Calu3 (cell line): ENCODE measurements around the gene MYO3B. TPM values are rescaled to one million over a fixed set of nuclear protein-coding genes. Genes with fewer than 3 reads are reported as not detected.

Experiments
- BruUV-seq: library from RNA; stranded (reverse); fragments of 400-500 nt; replicated peaks from 2 replicates; lab custom pipeline; 2021; lab: Mats Ljungman, UMichigan
- CTCF ChIA-PET: fragments of 300-600 bp; sonication (Branson Sonifier 250); formaldehyde crosslinking; loops from one replicate; lab custom pipeline; 2022; ENCODE audit warnings: antibody characterized with exemption; lab: Charles Lee
- DNase-seq: peaks from one replicate; pipeline ENCODE4 v3.0.0; 2022
- H3K27ac Mint-ChIP-seq: one replicate; pipeline ENCODE4 v1.8.0; 2022; ENCODE audit warnings: mixed read lengths; ENCODE audit not compliant: unreplicated experiment
- H3K27me3 Mint-ChIP-seq: one replicate; pipeline ENCODE4 v1.8.0; 2022; ENCODE audit warnings: mixed read lengths; ENCODE audit not compliant: unreplicated experiment
- H3K36me3 Mint-ChIP-seq: one replicate; pipeline ENCODE4 v1.8.0; 2022; ENCODE audit warnings: mild to moderate bottlenecking, moderate library complexity, mixed read lengths; ENCODE audit not compliant: insufficient read depth, unreplicated experiment
- H3K4me1 Mint-ChIP-seq: one replicate; pipeline ENCODE4 v1.8.0; 2022; ENCODE audit warnings: mild to moderate bottlenecking, low read depth, mixed read lengths; ENCODE audit not compliant: unreplicated experiment
- H3K4me3 Mint-ChIP-seq: one replicate; pipeline ENCODE4 v1.8.0; 2022; ENCODE audit warnings: mild to moderate bottlenecking, low read depth, moderate library complexity, mixed read lengths; ENCODE audit not compliant: unreplicated experiment
- H3K9me3 Mint-ChIP-seq: one replicate; pipeline ENCODE4 v1.8.0; 2022; ENCODE audit warnings: low read depth, mixed read lengths; ENCODE audit not compliant: unreplicated experiment
- intact Hi-C: fragments of 100-400 bp; cut with micrococcal nuclease; formaldehyde crosslinking; loops from one replicate; pipeline ENCODE4 v1.10.0; 2022; ENCODE audit not compliant: unreplicated experiment
- total RNA-seq: library from RNA; stranded (reverse); gene quantifications from 2 replicates; pipeline ENCODE4 v1.2.3, GENCODE V29; 2022
- TF ChIP-seq, protein P1 (sequence below): fragments of 200-600 bp; IDR thresholded peaks from one replicate; pipeline ENCODE4 v1.8.0; 2022; ENCODE audit warnings: antibody characterized with exemption; ENCODE audit not compliant: unreplicated experiment

The MYO3B gene
- total RNA-seq, 1 experiment from 2014 or later, result 5.0 TPM

DNA sequence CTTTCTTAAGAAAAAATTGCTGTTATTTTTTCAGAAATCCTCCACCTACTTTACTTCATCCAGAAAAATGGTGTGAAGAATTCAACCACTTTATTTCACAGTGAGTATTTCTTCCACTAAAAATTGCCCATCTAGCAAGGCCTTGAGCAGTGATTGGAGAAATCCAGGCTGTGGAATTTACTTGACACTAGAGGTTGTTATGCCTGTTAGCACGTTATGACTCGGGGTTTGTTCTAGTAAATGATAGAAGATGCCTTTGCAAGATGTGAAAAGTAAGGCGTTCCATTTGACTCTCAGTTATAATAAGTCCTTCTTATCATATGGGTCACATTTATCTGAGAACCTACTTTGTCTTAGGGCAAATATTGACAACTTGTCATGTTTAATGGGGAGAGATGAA, 157.4 kb downstream of the MYO3B start:
- TF ChIP-seq, protein P1, sequence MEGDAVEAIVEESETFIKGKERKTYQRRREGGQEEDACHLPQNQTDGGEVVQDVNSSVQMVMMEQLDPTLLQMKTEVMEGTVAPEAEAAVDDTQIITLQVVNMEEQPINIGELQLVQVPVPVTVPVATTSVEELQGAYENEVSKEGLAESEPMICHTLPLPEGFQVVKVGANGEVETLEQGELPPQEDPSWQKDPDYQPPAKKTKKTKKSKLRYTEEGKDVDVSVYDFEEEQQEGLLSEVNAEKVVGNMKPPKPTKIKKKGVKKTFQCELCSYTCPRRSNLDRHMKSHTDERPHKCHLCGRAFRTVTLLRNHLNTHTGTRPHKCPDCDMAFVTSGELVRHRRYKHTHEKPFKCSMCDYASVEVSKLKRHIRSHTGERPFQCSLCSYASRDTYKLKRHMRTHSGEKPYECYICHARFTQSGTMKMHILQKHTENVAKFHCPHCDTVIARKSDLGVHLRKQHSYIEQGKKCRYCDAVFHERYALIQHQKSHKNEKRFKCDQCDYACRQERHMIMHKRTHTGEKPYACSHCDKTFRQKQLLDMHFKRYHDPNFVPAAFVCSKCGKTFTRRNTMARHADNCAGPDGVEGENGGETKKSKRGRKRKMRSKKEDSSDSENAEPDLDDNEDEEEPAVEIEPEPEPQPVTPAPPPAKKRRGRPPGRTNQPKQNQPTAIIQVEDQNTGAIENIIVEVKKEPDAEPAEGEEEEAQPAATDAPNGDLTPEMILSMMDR, result no peak
- BruUV-seq, result no TSS peak
- intact Hi-C loops, result no loop called here
- H3K4me1 Mint-ChIP-seq, result peaks cover 21% of the 10 kb centered on the region
- no peaks in the 10 kb centered on the region for H3K36me3 Mint-ChIP-seq
- no peak for DNase-seq
- CTCF ChIA-PET, result no interaction called here
- H3K4me3 Mint-ChIP-seq, result no peak overlapping the region
- no peak overlapping the region for H3K27ac Mint-ChIP-seq
- peaks cover 2% of the 10 kb centered on the region for H3K9me3 Mint-ChIP-seq
- H3K27me3 Mint-ChIP-seq, result peaks cover 7% of the 10 kb centered on the region

DNA sequence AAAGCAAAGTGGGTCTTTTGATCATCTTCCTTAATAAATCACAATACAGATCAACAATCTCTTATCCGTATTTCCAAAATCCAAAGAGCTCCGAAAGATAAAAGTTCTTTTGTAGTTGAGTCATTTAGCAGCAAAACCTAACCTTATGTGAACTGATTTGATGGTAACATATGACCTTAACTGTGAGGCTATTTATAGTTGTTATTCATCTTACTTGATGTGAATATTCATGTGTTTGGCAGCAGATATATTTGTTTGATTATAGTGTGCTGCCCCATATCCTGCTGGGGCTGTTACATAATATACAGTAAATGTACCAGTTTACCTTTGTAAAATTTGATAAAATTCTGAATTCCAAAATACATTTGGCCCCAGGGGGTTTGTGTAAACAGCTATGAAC, 158.5 kb downstream of the MYO3B start:
- peaks cover 2% of the 10 kb centered on the region for H3K9me3 Mint-ChIP-seq
- DNase-seq, result no peak
- H3K4me3 Mint-ChIP-seq, result no peak overlapping the region
- no peaks in the 10 kb centered on the region for H3K36me3 Mint-ChIP-seq
- TF ChIP-seq, protein P1, result no peak
- H3K27me3 Mint-ChIP-seq, result peaks cover 4% of the 10 kb centered on the region
- CTCF ChIA-PET, result no interaction called here
- intact Hi-C loops, result no loop called here
- peaks cover 21% of the 10 kb centered on the region for H3K4me1 Mint-ChIP-seq
- no peak overlapping the region for H3K27ac Mint-ChIP-seq
- no TSS peak for BruUV-seq

DNA sequence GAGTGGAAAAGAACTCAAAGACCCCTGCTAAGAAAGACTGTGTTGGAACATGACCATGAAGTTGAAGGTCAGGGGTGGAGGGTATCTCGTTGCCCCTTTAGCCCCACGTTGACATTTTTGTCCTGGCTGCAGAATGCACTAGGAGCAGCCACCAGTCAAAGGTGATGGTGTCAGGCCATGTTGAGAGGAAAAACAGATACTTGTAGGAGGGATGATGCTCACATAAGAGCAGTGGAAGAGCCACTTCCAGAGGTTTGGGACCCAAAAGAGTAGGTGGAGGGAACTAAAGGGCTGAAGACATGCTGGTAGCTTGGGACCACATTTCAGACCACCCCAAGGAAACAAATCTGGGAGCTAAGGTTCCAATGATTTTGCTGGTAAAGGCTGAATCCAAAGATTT, 159.0 kb downstream of the MYO3B start:
- no peaks in the 10 kb centered on the region for H3K36me3 Mint-ChIP-seq
- DNase-seq, result no peak

DNA sequence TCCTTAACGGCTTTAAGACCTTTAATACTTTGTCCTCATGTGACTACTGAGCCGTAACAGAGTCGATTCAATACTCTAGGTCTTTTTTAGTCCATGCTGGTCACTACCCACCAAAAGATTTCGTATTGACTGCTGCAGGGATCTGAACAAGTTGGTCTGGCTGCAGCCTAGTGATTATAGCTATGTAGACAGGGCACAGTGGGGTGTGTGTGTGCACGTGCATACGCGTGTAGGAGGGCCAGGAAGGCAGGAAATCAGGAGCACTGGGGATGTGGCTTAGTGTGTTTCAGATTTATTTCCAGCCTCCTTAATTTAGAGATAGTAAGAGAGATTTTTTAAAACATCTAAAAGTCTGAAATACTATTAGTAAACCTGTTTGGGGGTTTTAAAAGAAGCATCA, 161.4 kb downstream of the MYO3B start:
- TF ChIP-seq, protein P1, result no peak
- no peak overlapping the region for H3K4me3 Mint-ChIP-seq
- no peak for DNase-seq
- no peaks in the 10 kb centered on the region for H3K27me3 Mint-ChIP-seq
- peaks cover 6% of the 10 kb centered on the region for H3K4me1 Mint-ChIP-seq
- no peak overlapping the region for H3K27ac Mint-ChIP-seq
- intact Hi-C loops, result no loop called here
- CTCF ChIA-PET, result interaction anchor here (0.6 to 1.2 kb wide), 2 partner anchors 329 to 477 kb away, joined by 3 read pairs; partner anchors contain the start of gene GAD1
- H3K36me3 Mint-ChIP-seq, result no peaks in the 10 kb centered on the region
- H3K9me3 Mint-ChIP-seq, result no peaks in the 10 kb centered on the region
- BruUV-seq, result no TSS peak

More for the DNA sequence above, 159.0 kb downstream of the MYO3B start:
- TF ChIP-seq, protein P1, result no peak
- BruUV-seq, result no TSS peak
- H3K4me3 Mint-ChIP-seq, result no peak overlapping the region
- intact Hi-C loops, result no loop called here
- no peak overlapping the region for H3K27ac Mint-ChIP-seq
- no peaks in the 10 kb centered on the region for H3K9me3 Mint-ChIP-seq
- peaks cover 19% of the 10 kb centered on the region for H3K4me1 Mint-ChIP-seq
- no peaks in the 10 kb centered on the region for H3K27me3 Mint-ChIP-seq
- CTCF ChIA-PET, result no interaction called here
